Measurements from ENCODE around the gene GJB6. TPM values are rescaled to one million over a fixed set of nuclear protein-coding genes. Genes with fewer than 3 reads are reported as not detected.

GJB6 gene
- total RNA-seq, 1 donor from 2014 or later = not detected

- no peaks in the 10 kb centered on the region for H3K27me3 ChIP-seq (ENCODE audit: low read depth)
- H3K4me3 ChIP-seq = no peak overlapping the region
- no peaks in the 10 kb centered on the region for H3K36me3 ChIP-seq
- peak; percentile 64 for DNase-seq
- peak; percentile 64 to 82 for ATAC-seq
- H3K9me3 ChIP-seq = no peaks in the 10 kb centered on the region
- no peak overlapping the region for H3K27ac ChIP-seq
- TF ChIP-seq CTCF (IDR thresholded peaks at IDR 0.05) = no peak
- intact Hi-C loops (cut with DNase I) = no loop called here
- no peaks in the 10 kb centered on the region for H3K4me1 ChIP-seq
These were observed 10.3 kb downstream of the GJB6 start for GRCh38 chr13:20221772-20222171.

- intact Hi-C loops (cut with DNase I) = no loop called here
- DNase-seq = no peak
- Histone ChIP-seq H3K36me3 (no peaks in the 10 kb centered on the region), H3K27me3 (ENCODE audit: low read depth) (no peaks in the 10 kb centered on the region), H3K4me1 (no peaks in the 10 kb centered on the region), H3K4me3 (no peak overlapping the region), H3K9me3 (no peaks in the 10 kb centered on the region), H3K27ac (no peak overlapping the region)
- no peak for ATAC-seq
- no peak for TF ChIP-seq CTCF (IDR thresholded peaks at IDR 0.05)
These were observed 12.5 kb downstream of the GJB6 start for GRCh38 chr13:20219577-20219976.

GRCh38 chr13:20217168-20217567 lies 15.0 kb downstream of the GJB6 start:
- H3K27me3 ChIP-seq (ENCODE audit: low read depth) = no peaks in the 10 kb centered on the region
- ATAC-seq (no peak), DNase-seq (no peak)
- H3K27ac ChIP-seq = no peak overlapping the region
- no peaks in the 10 kb centered on the region for H3K36me3 ChIP-seq
- no peak overlapping the region for H3K4me3 ChIP-seq
- intact Hi-C loops (cut with DNase I) = no loop called here
- H3K4me1 ChIP-seq = no peaks in the 10 kb centered on the region
- no peaks in the 10 kb centered on the region for H3K9me3 ChIP-seq
- no peak for TF ChIP-seq CTCF (IDR thresholded peaks at IDR 0.05)

- DNase-seq (no peak), ATAC-seq (no peak)
- H3K27ac ChIP-seq = no peak overlapping the region
- no peak overlapping the region for H3K4me3 ChIP-seq
- H3K4me1 ChIP-seq = no peaks in the 10 kb centered on the region
- no peaks in the 10 kb centered on the region for H3K9me3 ChIP-seq
- H3K36me3 ChIP-seq = no peaks in the 10 kb centered on the region
- intact Hi-C loops (cut with DNase I) = no loop called here
- peaks cover 16% of the 10 kb centered on the region for H3K27me3 ChIP-seq (ENCODE audit: low read depth)
- TF ChIP-seq CTCF (IDR thresholded peaks at IDR 0.05) = no peak
These were observed 22.2 kb downstream of the GJB6 start for GRCh38 chr13:20209948-20210347.

- H3K27ac ChIP-seq = no peak overlapping the region
- DNase-seq (no peak), ATAC-seq (no peak)
- H3K9me3 ChIP-seq = no peaks in the 10 kb centered on the region
- TF ChIP-seq CTCF (IDR thresholded peaks at IDR 0.05) = no peak
- H3K4me1 ChIP-seq = no peaks in the 10 kb centered on the region
- peaks cover 22% of the 10 kb centered on the region for H3K27me3 ChIP-seq (ENCODE audit: low read depth)
- no peaks in the 10 kb centered on the region for H3K36me3 ChIP-seq
- H3K4me3 ChIP-seq = no peak overlapping the region
- intact Hi-C loops (cut with DNase I) = no loop called here
These were observed 25.4 kb downstream of the GJB6 start for GRCh38 chr13:20206698-20207235.
